ENCODE results near the gene EVPL. TPM values are rescaled to one million over a fixed set of nuclear protein-coding genes. Genes with fewer than 3 reads are reported as not detected.
A peak's percentile ranks its signal among the peaks of the same experiment; 100 is the strongest.

The EVPL gene
- total and polyA plus RNA-seq, 2 of the 13 experiments (the other 11 are each of a cell fraction or from before 2014, with no cell fraction given) = 2.1 to 8.2 TPM

DNA sequence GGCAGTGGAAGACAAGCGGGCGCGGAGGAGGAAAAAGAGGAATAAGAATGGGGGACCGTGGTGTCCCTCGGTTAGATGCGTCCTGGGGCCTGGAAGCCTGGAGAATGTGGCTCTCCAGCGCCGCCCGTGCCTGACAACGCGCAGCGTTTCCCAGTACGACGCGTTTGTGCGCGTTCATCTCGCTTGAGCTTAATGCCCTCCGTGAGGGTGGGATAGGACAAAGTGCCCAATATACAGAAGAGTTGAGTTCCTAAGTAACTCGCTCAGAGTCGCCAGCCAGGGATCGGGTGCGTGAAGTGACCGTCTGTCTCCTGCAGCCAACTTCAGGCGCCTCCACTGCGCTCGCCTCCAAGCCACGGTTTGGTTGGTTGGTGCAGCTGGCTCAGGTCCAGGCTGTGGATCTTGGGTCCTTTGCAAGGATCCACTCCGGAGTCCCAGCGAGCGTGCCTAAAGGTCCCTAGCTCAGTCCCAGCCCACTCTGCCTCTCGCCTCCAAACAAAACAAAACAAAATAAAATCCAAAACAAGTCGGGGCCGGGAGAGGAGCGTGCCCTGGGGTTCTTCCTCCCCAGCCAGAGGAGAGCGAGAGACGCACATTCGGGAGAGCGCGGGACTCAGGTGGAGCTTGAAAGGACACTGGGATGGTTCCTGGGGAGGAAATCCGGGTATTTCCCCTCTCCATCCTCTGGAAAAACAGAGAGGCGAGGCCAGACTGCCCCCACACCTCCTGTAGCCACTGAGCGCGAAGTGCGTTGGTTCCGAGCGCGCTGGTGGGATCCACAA, 48.4 kb upstream of the EVPL start (continued):
- TF ChIP-seq, protein P1, sequence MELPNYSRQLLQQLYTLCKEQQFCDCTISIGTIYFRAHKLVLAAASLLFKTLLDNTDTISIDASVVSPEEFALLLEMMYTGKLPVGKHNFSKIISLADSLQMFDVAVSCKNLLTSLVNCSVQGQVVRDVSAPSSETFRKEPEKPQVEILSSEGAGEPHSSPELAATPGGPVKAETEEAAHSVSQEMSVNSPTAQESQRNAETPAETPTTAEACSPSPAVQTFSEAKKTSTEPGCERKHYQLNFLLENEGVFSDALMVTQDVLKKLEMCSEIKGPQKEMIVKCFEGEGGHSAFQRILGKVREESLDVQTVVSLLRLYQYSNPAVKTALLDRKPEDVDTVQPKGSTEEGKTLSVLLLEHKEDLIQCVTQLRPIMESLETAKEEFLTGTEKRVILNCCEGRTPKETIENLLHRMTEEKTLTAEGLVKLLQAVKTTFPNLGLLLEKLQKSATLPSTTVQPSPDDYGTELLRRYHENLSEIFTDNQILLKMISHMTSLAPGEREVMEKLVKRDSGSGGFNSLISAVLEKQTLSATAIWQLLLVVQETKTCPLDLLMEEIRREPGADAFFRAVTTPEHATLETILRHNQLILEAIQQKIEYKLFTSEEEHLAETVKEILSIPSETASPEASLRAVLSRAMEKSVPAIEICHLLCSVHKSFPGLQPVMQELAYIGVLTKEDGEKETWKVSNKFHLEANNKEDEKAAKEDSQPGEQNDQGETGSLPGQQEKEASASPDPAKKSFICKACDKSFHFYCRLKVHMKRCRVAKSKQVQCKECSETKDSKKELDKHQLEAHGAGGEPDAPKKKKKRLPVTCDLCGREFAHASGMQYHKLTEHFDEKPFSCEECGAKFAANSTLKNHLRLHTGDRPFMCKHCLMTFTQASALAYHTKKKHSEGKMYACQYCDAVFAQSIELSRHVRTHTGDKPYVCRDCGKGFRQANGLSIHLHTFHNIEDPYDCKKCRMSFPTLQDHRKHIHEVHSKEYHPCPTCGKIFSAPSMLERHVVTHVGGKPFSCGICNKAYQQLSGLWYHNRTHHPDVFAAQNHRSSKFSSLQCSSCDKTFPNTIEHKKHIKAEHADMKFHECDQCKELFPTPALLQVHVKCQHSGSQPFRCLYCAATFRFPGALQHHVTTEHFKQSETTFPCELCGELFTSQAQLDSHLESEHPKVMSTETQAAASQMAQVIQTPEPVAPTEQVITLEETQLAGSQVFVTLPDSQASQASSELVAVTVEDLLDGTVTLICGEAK (IDR thresholded peaks at IDR 0.05) = no peak
- TF ChIP-seq, protein P1 (CRISPR knock-in tag; IDR thresholded peaks at IDR 0.05) = no peak
- TF ChIP-seq PAF1 (CRISPR knock-in tag; IDR thresholded peaks at IDR 0.05) (no peak), DNMT3B (CRISPR knock-in tag; conservative IDR thresholded peaks at IDR 0.05) (no peak), ZKSCAN8 (CRISPR knock-in tag; IDR thresholded peaks at IDR 0.05; ENCODE audit: borderline replicate concordance) (no peak), ZNF510 (CRISPR knock-in tag; IDR thresholded peaks at IDR 0.05; ENCODE audit: low read depth) (no peak), ZNF546 (CRISPR knock-in tag; conservative IDR thresholded peaks at IDR 0.05) (no peak)
- TF ChIP-seq, protein P2, sequence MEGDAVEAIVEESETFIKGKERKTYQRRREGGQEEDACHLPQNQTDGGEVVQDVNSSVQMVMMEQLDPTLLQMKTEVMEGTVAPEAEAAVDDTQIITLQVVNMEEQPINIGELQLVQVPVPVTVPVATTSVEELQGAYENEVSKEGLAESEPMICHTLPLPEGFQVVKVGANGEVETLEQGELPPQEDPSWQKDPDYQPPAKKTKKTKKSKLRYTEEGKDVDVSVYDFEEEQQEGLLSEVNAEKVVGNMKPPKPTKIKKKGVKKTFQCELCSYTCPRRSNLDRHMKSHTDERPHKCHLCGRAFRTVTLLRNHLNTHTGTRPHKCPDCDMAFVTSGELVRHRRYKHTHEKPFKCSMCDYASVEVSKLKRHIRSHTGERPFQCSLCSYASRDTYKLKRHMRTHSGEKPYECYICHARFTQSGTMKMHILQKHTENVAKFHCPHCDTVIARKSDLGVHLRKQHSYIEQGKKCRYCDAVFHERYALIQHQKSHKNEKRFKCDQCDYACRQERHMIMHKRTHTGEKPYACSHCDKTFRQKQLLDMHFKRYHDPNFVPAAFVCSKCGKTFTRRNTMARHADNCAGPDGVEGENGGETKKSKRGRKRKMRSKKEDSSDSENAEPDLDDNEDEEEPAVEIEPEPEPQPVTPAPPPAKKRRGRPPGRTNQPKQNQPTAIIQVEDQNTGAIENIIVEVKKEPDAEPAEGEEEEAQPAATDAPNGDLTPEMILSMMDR (CRISPR knock-in tag; IDR thresholded peaks at IDR 0.05) = peak; percentile 66
- TF ChIP-seq, protein P3, sequence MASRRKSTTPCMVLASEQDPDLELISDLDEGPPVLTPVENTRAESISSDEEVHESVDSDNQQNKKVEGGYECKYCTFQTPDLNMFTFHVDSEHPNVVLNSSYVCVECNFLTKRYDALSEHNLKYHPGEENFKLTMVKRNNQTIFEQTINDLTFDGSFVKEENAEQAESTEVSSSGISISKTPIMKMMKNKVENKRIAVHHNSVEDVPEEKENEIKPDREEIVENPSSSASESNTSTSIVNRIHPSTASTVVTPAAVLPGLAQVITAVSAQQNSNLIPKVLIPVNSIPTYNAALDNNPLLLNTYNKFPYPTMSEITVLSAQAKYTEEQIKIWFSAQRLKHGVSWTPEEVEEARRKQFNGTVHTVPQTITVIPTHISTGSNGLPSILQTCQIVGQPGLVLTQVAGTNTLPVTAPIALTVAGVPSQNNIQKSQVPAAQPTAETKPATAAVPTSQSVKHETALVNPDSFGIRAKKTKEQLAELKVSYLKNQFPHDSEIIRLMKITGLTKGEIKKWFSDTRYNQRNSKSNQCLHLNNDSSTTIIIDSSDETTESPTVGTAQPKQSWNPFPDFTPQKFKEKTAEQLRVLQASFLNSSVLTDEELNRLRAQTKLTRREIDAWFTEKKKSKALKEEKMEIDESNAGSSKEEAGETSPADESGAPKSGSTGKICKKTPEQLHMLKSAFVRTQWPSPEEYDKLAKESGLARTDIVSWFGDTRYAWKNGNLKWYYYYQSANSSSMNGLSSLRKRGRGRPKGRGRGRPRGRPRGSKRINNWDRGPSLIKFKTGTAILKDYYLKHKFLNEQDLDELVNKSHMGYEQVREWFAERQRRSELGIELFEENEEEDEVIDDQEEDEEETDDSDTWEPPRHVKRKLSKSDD (CRISPR knock-in tag; IDR thresholded peaks at IDR 0.05; ENCODE audit: low read depth) = 0 out of 2 replicates have a peak, but pooled peaks have one; percentile 49
- TF ChIP-seq, protein P4, sequence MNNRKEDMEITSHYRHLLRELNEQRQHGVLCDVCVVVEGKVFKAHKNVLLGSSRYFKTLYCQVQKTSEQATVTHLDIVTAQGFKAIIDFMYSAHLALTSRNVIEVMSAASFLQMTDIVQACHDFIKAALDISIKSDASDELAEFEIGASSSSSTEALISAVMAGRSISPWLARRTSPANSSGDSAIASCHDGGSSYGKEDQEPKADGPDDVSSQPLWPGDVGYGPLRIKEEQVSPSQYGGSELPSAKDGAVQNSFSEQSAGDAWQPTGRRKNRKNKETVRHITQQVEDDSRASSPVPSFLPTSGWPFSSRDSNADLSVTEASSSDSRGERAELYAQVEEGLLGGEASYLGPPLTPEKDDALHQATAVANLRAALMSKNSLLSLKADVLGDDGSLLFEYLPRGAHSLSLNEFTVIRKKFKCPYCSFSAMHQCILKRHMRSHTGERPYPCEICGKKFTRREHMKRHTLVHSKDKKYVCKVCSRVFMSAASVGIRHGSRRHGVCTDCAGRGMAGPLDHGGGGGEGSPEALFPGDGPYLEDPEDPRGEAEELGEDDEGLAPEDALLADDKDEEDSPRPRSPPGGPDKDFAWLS (CRISPR knock-in tag; IDR thresholded peaks at IDR 0.05; ENCODE audit: borderline replicate concordance) = no peak
- TF ChIP-seq, protein P5, sequence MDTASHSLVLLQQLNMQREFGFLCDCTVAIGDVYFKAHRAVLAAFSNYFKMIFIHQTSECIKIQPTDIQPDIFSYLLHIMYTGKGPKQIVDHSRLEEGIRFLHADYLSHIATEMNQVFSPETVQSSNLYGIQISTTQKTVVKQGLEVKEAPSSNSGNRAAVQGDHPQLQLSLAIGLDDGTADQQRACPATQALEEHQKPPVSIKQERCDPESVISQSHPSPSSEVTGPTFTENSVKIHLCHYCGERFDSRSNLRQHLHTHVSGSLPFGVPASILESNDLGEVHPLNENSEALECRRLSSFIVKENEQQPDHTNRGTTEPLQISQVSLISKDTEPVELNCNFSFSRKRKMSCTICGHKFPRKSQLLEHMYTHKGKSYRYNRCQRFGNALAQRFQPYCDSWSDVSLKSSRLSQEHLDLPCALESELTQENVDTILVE (CRISPR knock-in tag; IDR thresholded peaks at IDR 0.05) = no peak

Measured in HepG2 (cell line).